ENCODE data around the gene HRH2.

HRH2 gene

DNA sequence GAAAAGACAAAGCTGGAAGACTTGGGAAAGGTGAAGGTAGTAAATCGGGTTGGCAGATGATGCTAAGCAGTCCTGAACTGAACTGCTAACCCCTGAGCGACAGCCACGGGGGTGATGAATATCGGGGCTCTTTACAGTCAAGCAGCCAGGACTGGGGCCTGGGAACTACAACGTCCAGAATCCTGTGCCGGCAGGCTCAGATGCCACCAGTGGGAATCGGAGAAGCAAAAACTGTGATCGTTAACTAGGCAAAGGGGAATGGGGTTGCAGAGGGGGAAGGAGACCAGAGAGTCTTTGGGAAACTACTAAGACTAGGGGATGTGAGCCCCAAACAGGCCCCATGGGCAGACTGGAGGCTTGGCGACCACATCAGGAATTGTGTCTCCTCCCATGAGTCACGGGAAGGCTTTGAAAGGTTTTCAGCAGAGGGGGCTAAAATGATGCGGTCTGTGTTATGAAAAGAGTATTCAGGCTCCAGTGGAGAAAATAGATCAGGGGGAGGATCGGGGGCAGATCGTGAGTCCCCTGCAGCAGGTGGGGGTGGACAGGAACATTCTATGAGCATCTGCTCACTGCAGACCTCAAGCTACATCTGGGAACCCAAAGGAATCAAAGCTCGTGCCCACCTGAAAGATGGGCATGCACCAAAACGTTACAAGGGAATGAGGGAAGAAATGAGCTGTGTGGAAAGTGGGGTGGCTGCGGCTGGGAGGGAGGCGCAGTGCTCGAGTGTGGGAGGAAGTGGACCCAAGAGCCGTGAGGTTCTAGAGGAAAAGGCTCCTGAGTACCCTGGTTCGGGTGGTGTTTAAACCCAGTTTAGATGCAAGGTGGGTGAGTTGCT, 53.8 kb downstream of the HRH2 start:
- no peak overlapping the region for H3K4me3 ChIP-seq (ENCODE audit: low read depth, low read length)
- DNase-seq (ENCODE audit: low read depth): no peak
- in situ Hi-C loops (cut with HindIII; ENCODE audit: low sequenced_read_pairs): no loop called here
- no peak for TF ChIP-seq CTCF (IDR thresholded peaks at IDR 0.05; ENCODE audit: low read depth, low read length, missing control alignments)

DNA sequence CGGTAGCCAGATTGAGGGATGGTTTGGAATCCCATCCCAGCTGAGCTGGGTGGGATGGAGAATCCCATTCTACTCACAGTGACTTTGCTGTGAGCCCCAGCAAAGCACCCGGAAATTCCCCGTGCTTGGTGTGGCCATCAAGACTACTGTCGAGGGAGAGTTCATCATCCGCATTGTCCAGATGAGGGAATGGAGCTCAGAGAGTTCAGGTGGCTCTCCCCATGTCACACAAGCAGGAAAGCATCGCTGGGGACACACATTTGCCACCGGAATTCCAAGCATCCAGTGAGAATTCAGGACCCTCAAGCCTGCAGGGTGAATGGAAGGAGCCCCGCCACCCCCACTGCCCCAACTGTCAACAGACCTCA, 54.4 kb downstream of the HRH2 start:
- TF ChIP-seq CTCF (IDR thresholded peaks at IDR 0.05; ENCODE audit: low read depth, low read length, missing control alignments): no peak
- no peak for DNase-seq (ENCODE audit: low read depth)
- in situ Hi-C loops (cut with HindIII; ENCODE audit: low sequenced_read_pairs): no loop called here
- H3K4me3 ChIP-seq (ENCODE audit: low read depth, low read length): no peak overlapping the region

DNA sequence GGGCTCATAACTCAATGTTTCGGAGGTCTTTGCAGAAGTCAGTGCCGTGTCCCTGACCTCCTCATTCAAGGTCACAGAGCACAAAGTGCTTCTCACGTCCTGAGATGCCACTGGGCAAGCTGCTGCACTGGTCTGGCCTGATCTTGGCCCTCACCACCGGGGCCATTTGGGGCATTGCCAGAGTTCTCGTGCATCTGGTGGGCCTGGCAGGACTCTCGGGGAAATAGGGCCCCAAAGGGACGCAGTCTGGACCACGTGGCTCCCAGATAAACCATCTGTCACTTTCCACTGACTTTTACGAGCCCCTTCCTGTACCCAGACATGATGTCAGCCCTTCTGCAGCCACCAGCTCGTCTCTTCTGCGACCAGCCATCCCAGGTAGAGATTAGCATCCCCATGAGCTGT, 54.8 kb downstream of the HRH2 start:
- TF ChIP-seq CTCF (IDR thresholded peaks at IDR 0.05; ENCODE audit: low read depth, low read length, missing control alignments): no peak

GRCh38 chr5:175713930-175714329, 56.1 kb downstream of the HRH2 start:
- in situ Hi-C loops (cut with HindIII; ENCODE audit: low sequenced_read_pairs): no loop called here
- no peak for TF ChIP-seq CTCF (IDR thresholded peaks at IDR 0.05; ENCODE audit: low read depth, low read length, missing control alignments)
- H3K4me3 ChIP-seq (ENCODE audit: low read depth, low read length): no peak overlapping the region
- no peak for DNase-seq (ENCODE audit: low read depth)

More for the DNA sequence above, 54.8 kb downstream of the HRH2 start:
- H3K4me3 ChIP-seq (ENCODE audit: low read depth, low read length): no peak overlapping the region
- in situ Hi-C loops (cut with HindIII; ENCODE audit: low sequenced_read_pairs): no loop called here
- no peak for DNase-seq (ENCODE audit: low read depth)

GRCh38 chr5:175714479-175715085, 56.7 kb downstream of the HRH2 start:
- H3K4me3 ChIP-seq (ENCODE audit: low read depth, low read length): no peak overlapping the region
- TF ChIP-seq CTCF (IDR thresholded peaks at IDR 0.05; ENCODE audit: low read depth, low read length, missing control alignments): no peak
- DNase-seq (ENCODE audit: low read depth): no peak
- in situ Hi-C loops (cut with HindIII; ENCODE audit: low sequenced_read_pairs): no loop called here

DNA sequence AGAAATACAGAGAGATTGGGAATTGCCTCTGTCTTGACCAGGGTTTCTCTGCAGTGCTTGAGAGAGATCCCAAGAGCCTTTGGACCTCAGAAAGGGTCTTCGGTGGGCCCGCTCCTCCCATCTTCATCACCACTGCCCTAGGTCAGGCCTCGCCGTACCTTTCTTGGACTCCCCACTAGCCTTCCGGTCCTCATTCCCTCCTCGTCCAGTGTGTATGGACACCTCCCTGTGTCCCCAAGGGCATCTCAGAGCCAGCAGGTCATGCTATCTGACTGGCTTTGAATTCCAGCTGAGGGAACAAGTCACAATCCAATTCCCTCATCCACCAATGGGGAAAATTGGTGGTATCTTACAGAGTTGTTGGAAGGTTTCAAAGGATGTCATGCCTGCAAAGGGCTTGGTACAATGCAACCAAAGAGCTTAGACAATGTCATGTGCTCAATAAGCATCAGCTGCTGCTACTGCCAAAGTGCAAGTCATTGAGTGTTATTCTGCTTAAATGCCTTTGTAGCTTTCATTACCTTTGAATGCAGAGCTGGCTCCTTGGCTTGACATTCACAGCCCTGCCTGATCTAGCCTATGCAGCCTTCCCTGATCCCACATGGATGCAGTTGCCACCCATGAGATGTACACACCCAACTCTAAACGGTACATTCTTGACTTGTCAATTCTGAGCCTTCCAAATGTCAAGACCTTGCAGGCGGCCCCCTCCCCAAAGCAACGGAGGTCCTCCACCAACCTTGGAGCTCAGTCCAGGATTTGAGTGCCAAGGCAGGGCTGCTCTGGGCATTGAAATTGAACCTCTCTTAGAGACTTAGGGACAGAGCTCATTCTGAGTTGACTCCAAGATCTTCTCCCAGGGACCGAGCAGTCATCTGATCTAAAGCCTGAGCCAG, 58.0 kb downstream of the HRH2 start:
- no peak for DNase-seq (ENCODE audit: low read depth)
- in situ Hi-C loops (cut with HindIII; ENCODE audit: low sequenced_read_pairs): no loop called here
- H3K4me3 ChIP-seq (ENCODE audit: low read depth, low read length): no peak overlapping the region
- TF ChIP-seq CTCF (IDR thresholded peaks at IDR 0.05; ENCODE audit: low read depth, low read length, missing control alignments): no peak
